GM19035 (cell line): ENCODE data around the gene MEF2B.
"Not testable (repeated sequence)": the region's sequence is repeated elsewhere in the genome, so short reads cannot be mapped to it uniquely, and the experiment has no call there.

Experiments used
- ATAC-seq: cut with Tn5 transposase; IDR thresholded peaks from one replicate; pipeline ENCODE4 v1.9.1; 2021; ENCODE audit not compliant: unreplicated experiment

The MEF2B gene

GRCh38 chr19:19131989-19132388, 38.1 kb downstream of the MEF2B start:
- ATAC-seq = no peak

GRCh38 chr19:19126102-19126501, 44.0 kb downstream of the MEF2B start:
- ATAC-seq = no peak

- no peak for ATAC-seq
Observed at GRCh38 chr19:19123386-19123785, 46.7 kb downstream of the MEF2B start.

- ATAC-seq = no peak
Observed at GRCh38 chr19:19122902-19123301, 47.2 kb downstream of the MEF2B start.

GRCh38 chr19:19121371-19121770, 48.7 kb downstream of the MEF2B start:
- no peak for ATAC-seq

GRCh38 chr19:19120308-19121231, 49.5 kb downstream of the MEF2B start:
- ATAC-seq = no peak

GRCh38 chr19:19119325-19120237, 50.5 kb downstream of the MEF2B start:
- no peak for ATAC-seq

GRCh38 chr19:19115954-19116353, 54.1 kb downstream of the MEF2B start:
- ATAC-seq = no peak

- ATAC-seq = no peak
Observed at GRCh38 chr19:19113040-19113626, 56.9 kb downstream of the MEF2B start.

- ATAC-seq = no peak
Observed at GRCh38 chr19:19111967-19112580, 58.0 kb downstream of the MEF2B start.

GRCh38 chr19:19111136-19111835, 58.8 kb downstream of the MEF2B start:
- ATAC-seq = no peak

GRCh38 chr19:19110410-19111135, 59.5 kb downstream of the MEF2B start:
- ATAC-seq = no peak

- ATAC-seq = no peak
Observed at GRCh38 chr19:19109601-19110000, 60.5 kb downstream of the MEF2B start.

- no peak for ATAC-seq
Observed at GRCh38 chr19:19107654-19108053, 62.4 kb downstream of the MEF2B start.

GRCh38 chr19:19106938-19107337, 63.1 kb downstream of the MEF2B start:
- ATAC-seq = not testable (repeated sequence)

- no peak for ATAC-seq
Observed at GRCh38 chr19:19106056-19106551, 64.0 kb downstream of the MEF2B start.

- no peak for ATAC-seq
Observed at GRCh38 chr19:19105365-19106055, 64.6 kb downstream of the MEF2B start.

- ATAC-seq = no peak
Observed at GRCh38 chr19:19103167-19103566, 66.9 kb downstream of the MEF2B start.

GRCh38 chr19:19102566-19102965, 67.5 kb downstream of the MEF2B start:
- ATAC-seq = not testable (repeated sequence)
